OCI-LY7 (cell line): ENCODE measurements around the gene SLC4A1AP. TPM values are rescaled to one million over a fixed set of nuclear protein-coding genes. Genes with fewer than 3 reads are reported as not detected.

Source experiments
- BruUV-seq: library from RNA; stranded (reverse); fragments of 400-500 nt; replicated peaks from 2 replicates; lab custom pipeline; 2021; lab: Mats Ljungman, UMichigan
- CTCF ChIA-PET: fragments of 300-600 bp; sonication (Branson Sonifier 250); formaldehyde crosslinking; loops from one replicate; lab custom pipeline; 2022; ENCODE audit warnings: antibody characterized with exemption; ENCODE audit not compliant: unreplicated experiment; lab: Charles Lee
- POLR2A ChIA-PET: fragments of 300-600 bp; sonication (Branson Sonifier 250); formaldehyde crosslinking; loops from one replicate; lab custom pipeline; 2022; ENCODE audit warnings: antibody characterized with exemption; lab: Charles Lee
- DNase-seq: peaks from one replicate; pipeline ENCODE4 v3.0.0-alpha.2; 2015; ENCODE audit warnings: low spot score
- H2AFZ ChIP-seq: fragments of 200-600 bp; sonication (generic), shearing (Covaris generic); 2 replicates; pipeline ENCODE4 v1.6.1; 2014; ENCODE audit warnings: mild to moderate bottlenecking, antibody characterized with exemption, low read length, moderate library complexity
- H3K27ac ChIP-seq: fragments of 200-600 bp; sonication (generic); 2 replicates; pipeline ENCODE4 v1.5.1; 2014; ENCODE audit warnings: mixed run types, low read depth, mild to moderate bottlenecking, moderate library complexity, low read length, inconsistent platforms; ENCODE audit not compliant: poor library complexity, severe bottlenecking
- H3K36me3 ChIP-seq: fragments of 200-600 bp; sonication (generic); 2 replicates; pipeline ENCODE4 v1.6.1; 2014; ENCODE audit warnings: mild to moderate bottlenecking, antibody characterized with exemption, low read length, moderate library complexity, mixed read lengths; ENCODE audit not compliant: insufficient read depth
- H3K4me1 ChIP-seq: fragments of 200-600 bp; sonication (generic); 2 replicates; pipeline ENCODE4 v1.5.1; 2014; ENCODE audit warnings: mild to moderate bottlenecking, low read length; ENCODE audit not compliant: insufficient read depth, poor library complexity, severe bottlenecking
- H3K4me2 ChIP-seq: fragments of 200-600 bp; sonication (generic); 2 replicates; pipeline ENCODE4 v1.6.1; 2014; ENCODE audit warnings: mild to moderate bottlenecking, low read length
- H3K4me3 ChIP-seq: fragments of 200-600 bp; sonication (generic); 2 replicates; pipeline ENCODE4 v1.5.1; 2014; ENCODE audit warnings: mild to moderate bottlenecking, low read depth, low read length; ENCODE audit not compliant: poor library complexity, severe bottlenecking
- H3K79me2 ChIP-seq: fragments of 200-600 bp; sonication (generic); 2 replicates; pipeline ENCODE4 v1.6.1; 2016; ENCODE audit warnings: low read depth, mild to moderate bottlenecking, low read length, moderate library complexity, mixed read lengths; ENCODE audit not compliant: insufficient read depth
- H3K9me2 ChIP-seq: fragments of 200-600 bp; sonication (generic); 2 replicates; pipeline ENCODE4 v1.6.1; 2016; ENCODE audit warnings: mild to moderate bottlenecking, low read length, mixed read lengths; ENCODE audit not compliant: insufficient read depth
- H3K9me3 ChIP-seq: fragments of 200-600 bp; sonication (generic); 2 replicates; pipeline ENCODE4 v1.6.1; 2014; ENCODE audit warnings: mild to moderate bottlenecking, mixed run types, low read length, mixed read lengths
- H4K20me1 ChIP-seq: fragments of 200-600 bp; sonication (generic); 2 replicates; pipeline ENCODE4 v1.6.1; 2014; ENCODE audit warnings: mild to moderate bottlenecking, antibody characterized with exemption, low read length, moderate library complexity, mixed read lengths; ENCODE audit not compliant: insufficient read depth
- EZH2phosphoT487 ChIP-seq: fragments of 200-600 bp; sonication (generic); IDR thresholded peaks from 2 replicates; pipeline ENCODE4 v1.6.1; 2018; ENCODE audit warnings: low read depth, borderline replicate concordance, mild to moderate bottlenecking, mixed run types, antibody characterized with exemption, low read length, moderate library complexity, mixed read lengths
- intact Hi-C: fragments of 100-400 bp; cut with micrococcal nuclease; formaldehyde crosslinking; loops from one replicate; pipeline ENCODE4 v1.10.0; 2022; ENCODE audit not compliant: unreplicated experiment
- total RNA-seq, 2 experiments: library from RNA; depleted of rRNA in 1 of 2; stranded (reverse); fragments of >200 nt in 1 of 2; shearing (Covaris generic) in 1 of 2; gene quantifications; 2 replicates each; pipeline ENCODE4 v1.2.3, GENCODE V29; 2014 to 2022
- TF ChIP-seq, protein P1 (sequence below): fragments of 200-600 bp; sonication (generic); conservative IDR thresholded peaks from 2 replicates; pipeline ENCODE4 v1.5.1; 2014; ENCODE audit warnings: mild to moderate bottlenecking, antibody characterized with exemption, low read length, moderate library complexity, mixed read lengths

SLC4A1AP gene
- total RNA-seq, 2 experiments from 2014 or later: 26.2 to 27.9 TPM

DNA sequence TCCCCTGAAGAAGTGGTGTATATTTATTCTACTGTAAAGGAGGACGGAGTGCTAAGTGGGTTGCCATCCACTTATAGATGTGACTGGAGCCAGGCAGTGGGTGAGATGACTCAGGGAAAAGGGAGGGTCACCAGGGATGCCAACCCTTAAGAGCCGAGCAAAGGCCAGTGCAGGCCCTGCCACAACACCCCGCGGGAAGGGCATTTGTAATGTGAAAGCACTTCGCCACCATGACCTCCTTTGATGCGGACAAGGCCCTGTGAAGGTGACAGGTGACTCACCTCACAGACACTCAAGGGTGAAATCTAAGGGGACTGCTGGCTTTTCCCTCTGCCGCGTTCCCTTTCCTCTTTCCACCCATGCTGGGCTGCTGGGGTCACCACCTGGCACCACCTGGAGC, 57.6 kb downstream of the SLC4A1AP start:
- no peaks in the 10 kb centered on the region for H3K4me1 ChIP-seq
- no peaks in the 10 kb centered on the region for H3K9me3 ChIP-seq
- no peak for TF ChIP-seq EZH2phosphoT487
- TF ChIP-seq, protein P1, sequence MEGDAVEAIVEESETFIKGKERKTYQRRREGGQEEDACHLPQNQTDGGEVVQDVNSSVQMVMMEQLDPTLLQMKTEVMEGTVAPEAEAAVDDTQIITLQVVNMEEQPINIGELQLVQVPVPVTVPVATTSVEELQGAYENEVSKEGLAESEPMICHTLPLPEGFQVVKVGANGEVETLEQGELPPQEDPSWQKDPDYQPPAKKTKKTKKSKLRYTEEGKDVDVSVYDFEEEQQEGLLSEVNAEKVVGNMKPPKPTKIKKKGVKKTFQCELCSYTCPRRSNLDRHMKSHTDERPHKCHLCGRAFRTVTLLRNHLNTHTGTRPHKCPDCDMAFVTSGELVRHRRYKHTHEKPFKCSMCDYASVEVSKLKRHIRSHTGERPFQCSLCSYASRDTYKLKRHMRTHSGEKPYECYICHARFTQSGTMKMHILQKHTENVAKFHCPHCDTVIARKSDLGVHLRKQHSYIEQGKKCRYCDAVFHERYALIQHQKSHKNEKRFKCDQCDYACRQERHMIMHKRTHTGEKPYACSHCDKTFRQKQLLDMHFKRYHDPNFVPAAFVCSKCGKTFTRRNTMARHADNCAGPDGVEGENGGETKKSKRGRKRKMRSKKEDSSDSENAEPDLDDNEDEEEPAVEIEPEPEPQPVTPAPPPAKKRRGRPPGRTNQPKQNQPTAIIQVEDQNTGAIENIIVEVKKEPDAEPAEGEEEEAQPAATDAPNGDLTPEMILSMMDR: no peak
- H3K4me2 ChIP-seq: no peak overlapping the region
- H3K4me3 ChIP-seq: no peak overlapping the region
- BruUV-seq: no TSS peak
- H4K20me1 ChIP-seq: no peaks in the 10 kb centered on the region
- no peak overlapping the region for H2AFZ ChIP-seq
- no peaks in the 10 kb centered on the region for H3K9me2 ChIP-seq
- ChIA-PET CTCF (no interaction called here), POLR2A (no interaction called here)
- intact Hi-C loops: no loop called here
- no peak overlapping the region for H3K27ac ChIP-seq
- H3K36me3 ChIP-seq: no peaks in the 10 kb centered on the region
- DNase-seq: no peak
- no peaks in the 10 kb centered on the region for H3K79me2 ChIP-seq

DNA sequence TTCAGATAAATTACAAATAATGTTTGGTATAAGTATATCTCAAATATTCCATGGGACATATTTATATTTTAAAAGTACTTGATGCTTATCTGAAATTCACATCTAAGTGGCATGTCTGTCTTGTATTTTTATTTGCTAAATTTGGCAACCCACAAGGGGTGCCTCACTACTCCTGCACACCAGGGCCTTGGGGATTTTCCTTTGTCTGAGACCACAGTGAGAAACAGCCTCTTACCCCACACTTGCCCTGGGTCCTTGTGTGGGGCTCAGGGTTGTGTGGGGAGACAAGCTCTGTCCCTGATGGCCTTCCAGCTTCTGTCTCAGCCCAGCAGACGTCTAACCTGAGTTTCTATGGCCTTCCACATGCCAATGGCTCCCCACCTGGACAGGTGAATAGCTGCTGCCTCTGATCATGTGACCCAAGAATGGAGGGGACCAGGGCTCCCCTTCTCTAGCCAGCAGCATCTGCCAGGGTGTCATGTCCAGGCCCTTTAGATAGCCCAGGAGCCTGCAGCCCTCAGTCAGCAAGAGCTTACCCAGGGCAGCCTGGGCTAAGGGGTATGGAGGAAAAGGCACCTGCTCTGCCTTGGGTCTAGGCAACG, 58.3 kb downstream of the SLC4A1AP start:
- intact Hi-C loops: no loop called here
- DNase-seq: no peak
- ChIA-PET CTCF (no interaction called here), POLR2A (no interaction called here)
- Histone ChIP-seq H4K20me1 (no peaks in the 10 kb centered on the region), H3K79me2 (no peaks in the 10 kb centered on the region), H3K9me2 (no peaks in the 10 kb centered on the region), H3K4me3 (no peak overlapping the region), H3K36me3 (no peaks in the 10 kb centered on the region), H2AFZ (no peak overlapping the region), H3K4me2 (no peak overlapping the region), H3K4me1 (no peaks in the 10 kb centered on the region), H3K27ac (no peak overlapping the region), H3K9me3 (no peaks in the 10 kb centered on the region)
- no peak for TF ChIP-seq EZH2phosphoT487
- TF ChIP-seq, protein P1: no peak
- BruUV-seq: no TSS peak

DNA sequence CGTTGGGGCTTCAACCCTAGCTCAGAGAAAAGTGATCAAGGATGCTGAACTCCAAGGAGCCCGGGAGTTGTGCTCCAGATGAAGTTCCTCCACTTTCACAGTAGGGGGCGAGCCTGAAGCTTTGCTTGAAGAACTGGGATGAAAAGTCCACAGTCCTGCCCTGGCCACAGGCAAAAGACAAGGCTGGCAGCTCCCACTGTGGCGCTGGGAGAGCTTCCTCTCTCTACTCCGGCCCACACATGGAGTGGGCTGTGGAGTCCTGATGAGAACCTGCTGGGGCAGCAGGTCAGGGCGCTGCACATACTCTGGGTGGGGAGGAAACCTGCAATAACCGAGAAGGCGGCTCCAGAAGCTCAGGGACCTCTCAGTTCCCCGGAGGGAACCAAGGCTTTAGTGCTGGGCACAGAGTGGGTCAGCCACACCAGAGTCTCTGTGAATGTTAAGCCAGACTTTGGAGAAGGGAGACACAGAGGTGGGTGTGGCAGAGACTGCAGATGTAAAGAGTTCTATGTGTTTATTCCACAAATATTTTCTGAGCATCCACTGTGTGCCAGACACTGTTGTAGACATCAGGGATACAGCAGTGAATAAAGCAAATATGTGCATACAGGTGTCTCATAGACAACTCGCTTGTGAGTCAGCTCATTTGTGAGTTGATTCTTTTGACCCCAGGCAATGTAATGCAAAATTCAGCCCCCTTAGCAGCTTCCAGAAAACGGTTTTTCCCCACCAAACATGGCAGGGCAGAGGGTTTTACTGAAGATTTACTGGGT, 59.9 kb downstream of the SLC4A1AP start:
- Histone ChIP-seq H3K9me2 (no peaks in the 10 kb centered on the region), H3K9me3 (no peaks in the 10 kb centered on the region), H2AFZ (no peak overlapping the region), H3K4me3 (no peak overlapping the region), H3K79me2 (no peaks in the 10 kb centered on the region), H3K36me3 (no peaks in the 10 kb centered on the region), H3K4me2 (no peak overlapping the region), H3K27ac (no peak overlapping the region), H4K20me1 (no peaks in the 10 kb centered on the region), H3K4me1 (no peaks in the 10 kb centered on the region)
- ChIA-PET POLR2A (interaction anchor here (1.0 kb wide), 1 partner anchor 12 kb away, joined by 3 read pairs; no protein-coding TSS in a partner anchor), CTCF (no interaction called here)
- TF ChIP-seq, protein P1: peak; percentile 80
- TF ChIP-seq EZH2phosphoT487: no peak
- BruUV-seq: no TSS peak
- intact Hi-C loops: no loop called here
- DNase-seq: peak; percentile 42
